PC-9 (cell line): ENCODE results near the gene LRRC31. TPM values are rescaled to one million over a fixed set of nuclear protein-coding genes. Genes with fewer than 3 reads are reported as not detected.

ENCODE experiments used
- BruUV-seq: library from RNA; stranded (reverse); fragments of 400-500 nt; replicated peaks from 2 replicates; lab custom pipeline; 2021; lab: Mats Ljungman, UMichigan
- CTCF ChIA-PET: fragments of 300-600 bp; sonication (Branson Sonifier 250); formaldehyde crosslinking; loops from one replicate; lab custom pipeline; 2022; ENCODE audit warnings: antibody characterized with exemption; lab: Charles Lee
- POLR2A ChIA-PET: fragments of 300-600 bp; sonication (Branson Sonifier 250); formaldehyde crosslinking; loops from one replicate; lab custom pipeline; 2022; ENCODE audit warnings: antibody characterized with exemption; ENCODE audit not compliant: unreplicated experiment; lab: Charles Lee
- DNase-seq, 2 experiments: peaks; one replicate each; pipeline versions ENCODE4 v3.0.0 to v3.0.0-alpha.2; 2015 to 2022; ENCODE audit warnings: mixed read lengths in 1 of 2
- H2AFZ ChIP-seq: fragments of 200-600 bp; sonication (generic); 2 replicates; pipeline ENCODE4 v1.8.1; 2017; ENCODE audit warnings: antibody characterized with exemption
- H3F3A ChIP-seq: fragments of 200-600 bp; sonication (generic); 2 replicates; pipeline ENCODE4 v1.8.1; 2017; ENCODE audit warnings: antibody characterized with exemption, mild to moderate bottlenecking, low read depth; ENCODE audit not compliant: insufficient read depth
- H3K27ac ChIP-seq: fragments of 200-600 bp; sonication (generic); 2 replicates; pipeline ENCODE4 v1.6.1; 2016; ENCODE audit warnings: mixed run types
- H3K27me3 ChIP-seq: fragments of 200-600 bp; sonication (generic); 2 replicates; pipeline ENCODE4 v1.6.1; 2016; ENCODE audit warnings: low read depth, mixed run types; ENCODE audit not compliant: insufficient read depth
- H3K36me3 ChIP-seq: fragments of 200-600 bp; sonication (generic); 2 replicates; pipeline ENCODE4 v1.6.1; 2016; ENCODE audit warnings: low read depth, mixed run types
- H3K4me1 ChIP-seq: fragments of 200-600 bp; sonication (generic); replicated peaks from 2 replicates; pipeline ENCODE4 v1.6.1; 2016; ENCODE audit warnings: mixed run types; ENCODE audit not compliant: insufficient read depth
- H3K4me2 ChIP-seq: fragments of 200-600 bp; sonication (generic); 2 replicates; pipeline ENCODE4 v1.6.1; 2017; ENCODE audit warnings: mixed run types
- H3K4me3 ChIP-seq: fragments of 200-600 bp; sonication (generic); 2 replicates; pipeline ENCODE4 v1.6.1; 2016; ENCODE audit warnings: mixed run types
- H3K79me2 ChIP-seq: fragments of 200-600 bp; sonication (generic); 2 replicates; pipeline ENCODE4 v1.6.1; 2017; ENCODE audit warnings: low read depth, mixed run types
- H3K9me2 ChIP-seq: fragments of 200-600 bp; sonication (generic); 2 replicates; pipeline ENCODE4 v1.8.1; 2017; ENCODE audit warnings: mild to moderate bottlenecking; ENCODE audit not compliant: insufficient read depth
- H3K9me3 ChIP-seq: fragments of 200-600 bp; sonication (generic); 2 replicates; pipeline ENCODE4 v1.8.1; 2016; ENCODE audit warnings: low read depth; ENCODE audit not compliant: insufficient read depth
- H4K20me1 ChIP-seq: fragments of 200-600 bp; sonication (generic); 2 replicates; pipeline ENCODE4 v1.8.1; 2017; ENCODE audit not compliant: insufficient read depth
- EZH2 ChIP-seq: fragments of 200-600 bp; sonication (generic); IDR thresholded peaks from 2 replicates; pipeline ENCODE4 v1.8.0; 2017; ENCODE audit warnings: antibody characterized with exemption, low read depth
- intact Hi-C: fragments of 100-400 bp; cut with micrococcal nuclease; formaldehyde crosslinking; loops from one replicate; pipeline ENCODE4 v1.10.0; 2022; ENCODE audit not compliant: unreplicated experiment
- total RNA-seq: library from RNA; stranded (reverse); gene quantifications from 2 replicates; pipeline ENCODE4 v1.2.3, GENCODE V29; 2021
- TF ChIP-seq, protein P1 (sequence below): fragments of 200-600 bp; sonication (generic); conservative IDR thresholded peaks from 2 replicates; pipeline ENCODE4 v1.6.1; 2017; ENCODE audit warnings: mixed run types, antibody characterized with exemption, mild to moderate bottlenecking, moderate library complexity

Gene LRRC31
- total RNA-seq, 1 experiment from 2014 or later = not detected

DNA sequence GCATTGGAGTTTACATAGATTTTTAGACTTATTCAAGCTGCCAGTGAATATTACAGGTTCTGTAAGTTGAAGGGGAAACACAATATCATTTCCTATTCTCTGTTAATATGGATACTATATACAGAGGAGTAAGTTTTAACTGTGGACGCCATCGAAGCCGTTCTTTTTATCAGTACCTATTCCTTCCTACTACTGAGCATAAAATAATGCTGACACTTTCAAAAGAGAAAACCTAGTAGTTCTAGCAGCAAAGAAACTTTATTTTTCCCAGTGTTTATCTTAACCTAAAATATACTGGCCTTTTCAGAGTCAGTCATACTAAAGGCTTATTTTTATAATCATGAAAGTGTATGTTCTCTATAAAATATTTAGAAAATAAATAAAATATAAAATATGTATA, 14.2 kb downstream of the LRRC31 start:
- DNase-seq = no peak
- CTCF ChIA-PET = no interaction called here
- Histone ChIP-seq H3K36me3 (no peaks in the 10 kb centered on the region), H3F3A (no peaks in the 10 kb centered on the region), H3K4me3 (no peak overlapping the region), H3K27me3 (no peaks in the 10 kb centered on the region), H3K9me2 (peaks cover 6% of the 10 kb centered on the region; the same call in 1 of the 2 replicates), H2AFZ (no peak overlapping the region), H3K4me1 (no peaks in the 10 kb centered on the region), H3K27ac (no peak overlapping the region), H4K20me1 (no peaks in the 10 kb centered on the region), H3K79me2 (no peaks in the 10 kb centered on the region), H3K9me3 (no peaks in the 10 kb centered on the region), H3K4me2 (no peak overlapping the region)
- intact Hi-C loops = no loop called here
- POLR2A ChIA-PET = no interaction called here
- BruUV-seq = no TSS peak
- TF ChIP-seq EZH2 = no peak
- TF ChIP-seq, protein P1, sequence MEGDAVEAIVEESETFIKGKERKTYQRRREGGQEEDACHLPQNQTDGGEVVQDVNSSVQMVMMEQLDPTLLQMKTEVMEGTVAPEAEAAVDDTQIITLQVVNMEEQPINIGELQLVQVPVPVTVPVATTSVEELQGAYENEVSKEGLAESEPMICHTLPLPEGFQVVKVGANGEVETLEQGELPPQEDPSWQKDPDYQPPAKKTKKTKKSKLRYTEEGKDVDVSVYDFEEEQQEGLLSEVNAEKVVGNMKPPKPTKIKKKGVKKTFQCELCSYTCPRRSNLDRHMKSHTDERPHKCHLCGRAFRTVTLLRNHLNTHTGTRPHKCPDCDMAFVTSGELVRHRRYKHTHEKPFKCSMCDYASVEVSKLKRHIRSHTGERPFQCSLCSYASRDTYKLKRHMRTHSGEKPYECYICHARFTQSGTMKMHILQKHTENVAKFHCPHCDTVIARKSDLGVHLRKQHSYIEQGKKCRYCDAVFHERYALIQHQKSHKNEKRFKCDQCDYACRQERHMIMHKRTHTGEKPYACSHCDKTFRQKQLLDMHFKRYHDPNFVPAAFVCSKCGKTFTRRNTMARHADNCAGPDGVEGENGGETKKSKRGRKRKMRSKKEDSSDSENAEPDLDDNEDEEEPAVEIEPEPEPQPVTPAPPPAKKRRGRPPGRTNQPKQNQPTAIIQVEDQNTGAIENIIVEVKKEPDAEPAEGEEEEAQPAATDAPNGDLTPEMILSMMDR = no peak

GRCh38 chr3:169850618-169851017, 19.1 kb downstream of the LRRC31 start:
- Histone ChIP-seq H3F3A (no peaks in the 10 kb centered on the region), H3K4me1 (no peaks in the 10 kb centered on the region), H3K27me3 (no peaks in the 10 kb centered on the region), H3K9me3 (no peaks in the 10 kb centered on the region), H2AFZ (no peak overlapping the region), H3K9me2 (peaks cover 6% of the 10 kb centered on the region; the same call in 1 of the 2 replicates), H4K20me1 (no peaks in the 10 kb centered on the region), H3K79me2 (no peaks in the 10 kb centered on the region), H3K27ac (no peak overlapping the region), H3K36me3 (no peaks in the 10 kb centered on the region), H3K4me3 (no peak overlapping the region), H3K4me2 (no peak overlapping the region)
- ChIA-PET POLR2A (no interaction called here), CTCF (no interaction called here)
- BruUV-seq = no TSS peak
- intact Hi-C loops = no loop called here
- no peak for TF ChIP-seq EZH2
- TF ChIP-seq, protein P1 = no peak
- DNase-seq = no peak

- no peak for DNase-seq
- CTCF ChIA-PET = no interaction called here
- intact Hi-C loops = no loop called here
Observed at GRCh38 chr3:169848741-169849140, 21.0 kb downstream of the LRRC31 start.

More at GRCh38 chr3:169848741-169849140, 21.0 kb downstream of the LRRC31 start:
- POLR2A ChIA-PET = no interaction called here
- Histone ChIP-seq H3K4me3 (no peak overlapping the region), H4K20me1 (no peaks in the 10 kb centered on the region), H3K79me2 (no peaks in the 10 kb centered on the region), H3K4me2 (no peak overlapping the region), H3K9me2 (0 out of 2 replicates have a peak, but pooled peaks cover 1% of the 10 kb centered on the region), H3K27me3 (no peaks in the 10 kb centered on the region), H3F3A (no peaks in the 10 kb centered on the region), H3K27ac (no peak overlapping the region), H3K4me1 (no peaks in the 10 kb centered on the region), H3K36me3 (no peaks in the 10 kb centered on the region), H3K9me3 (no peaks in the 10 kb centered on the region), H2AFZ (no peak overlapping the region)
- no peak for TF ChIP-seq EZH2
- TF ChIP-seq, protein P1 = no peak
- BruUV-seq = no TSS peak
